ENCODE results near the gene RPS21.

GRCh38 chr20:62404112-62404665 is 17.3 kb downstream of the RPS21 start:
- TF ChIP-seq POLR2AphosphoS5 (IDR thresholded peaks at IDR 0.05; ENCODE audit: low read depth, low read length) (no peak), SIN3A (IDR thresholded peaks at IDR 0.05; ENCODE audit: borderline replicate concordance, insufficient read depth, low read length) (no peak)

All from PFSK-1 (cell line).